ENCODE measurements around the gene STK36.

- TF ChIP-seq, protein P1, sequence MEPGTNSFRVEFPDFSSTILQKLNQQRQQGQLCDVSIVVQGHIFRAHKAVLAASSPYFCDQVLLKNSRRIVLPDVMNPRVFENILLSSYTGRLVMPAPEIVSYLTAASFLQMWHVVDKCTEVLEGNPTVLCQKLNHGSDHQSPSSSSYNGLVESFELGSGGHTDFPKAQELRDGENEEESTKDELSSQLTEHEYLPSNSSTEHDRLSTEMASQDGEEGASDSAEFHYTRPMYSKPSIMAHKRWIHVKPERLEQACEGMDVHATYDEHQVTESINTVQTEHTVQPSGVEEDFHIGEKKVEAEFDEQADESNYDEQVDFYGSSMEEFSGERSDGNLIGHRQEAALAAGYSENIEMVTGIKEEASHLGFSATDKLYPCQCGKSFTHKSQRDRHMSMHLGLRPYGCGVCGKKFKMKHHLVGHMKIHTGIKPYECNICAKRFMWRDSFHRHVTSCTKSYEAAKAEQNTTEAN (CRISPR knock-in tag; IDR thresholded peaks at IDR 0.05) = no peak
- TF ChIP-seq CBFB (CRISPR knock-in tag; IDR thresholded peaks at IDR 0.05; ENCODE audit: low read depth) (no peak), E2F4 (CRISPR knock-in tag; IDR thresholded peaks at IDR 0.05; ENCODE audit: borderline replicate concordance, low read depth) (no peak), CREB1 (CRISPR knock-in tag; IDR thresholded peaks at IDR 0.05) (no peak), NR1H2 (CRISPR knock-in tag; IDR thresholded peaks at IDR 0.05) (no peak), SP1 (CRISPR knock-in tag; conservative IDR thresholded peaks at IDR 0.05) (no peak)
- TF ChIP-seq, protein P2, sequence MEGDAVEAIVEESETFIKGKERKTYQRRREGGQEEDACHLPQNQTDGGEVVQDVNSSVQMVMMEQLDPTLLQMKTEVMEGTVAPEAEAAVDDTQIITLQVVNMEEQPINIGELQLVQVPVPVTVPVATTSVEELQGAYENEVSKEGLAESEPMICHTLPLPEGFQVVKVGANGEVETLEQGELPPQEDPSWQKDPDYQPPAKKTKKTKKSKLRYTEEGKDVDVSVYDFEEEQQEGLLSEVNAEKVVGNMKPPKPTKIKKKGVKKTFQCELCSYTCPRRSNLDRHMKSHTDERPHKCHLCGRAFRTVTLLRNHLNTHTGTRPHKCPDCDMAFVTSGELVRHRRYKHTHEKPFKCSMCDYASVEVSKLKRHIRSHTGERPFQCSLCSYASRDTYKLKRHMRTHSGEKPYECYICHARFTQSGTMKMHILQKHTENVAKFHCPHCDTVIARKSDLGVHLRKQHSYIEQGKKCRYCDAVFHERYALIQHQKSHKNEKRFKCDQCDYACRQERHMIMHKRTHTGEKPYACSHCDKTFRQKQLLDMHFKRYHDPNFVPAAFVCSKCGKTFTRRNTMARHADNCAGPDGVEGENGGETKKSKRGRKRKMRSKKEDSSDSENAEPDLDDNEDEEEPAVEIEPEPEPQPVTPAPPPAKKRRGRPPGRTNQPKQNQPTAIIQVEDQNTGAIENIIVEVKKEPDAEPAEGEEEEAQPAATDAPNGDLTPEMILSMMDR (IDR thresholded peaks at IDR 0.05) = no peak
- TF ChIP-seq, protein P3, sequence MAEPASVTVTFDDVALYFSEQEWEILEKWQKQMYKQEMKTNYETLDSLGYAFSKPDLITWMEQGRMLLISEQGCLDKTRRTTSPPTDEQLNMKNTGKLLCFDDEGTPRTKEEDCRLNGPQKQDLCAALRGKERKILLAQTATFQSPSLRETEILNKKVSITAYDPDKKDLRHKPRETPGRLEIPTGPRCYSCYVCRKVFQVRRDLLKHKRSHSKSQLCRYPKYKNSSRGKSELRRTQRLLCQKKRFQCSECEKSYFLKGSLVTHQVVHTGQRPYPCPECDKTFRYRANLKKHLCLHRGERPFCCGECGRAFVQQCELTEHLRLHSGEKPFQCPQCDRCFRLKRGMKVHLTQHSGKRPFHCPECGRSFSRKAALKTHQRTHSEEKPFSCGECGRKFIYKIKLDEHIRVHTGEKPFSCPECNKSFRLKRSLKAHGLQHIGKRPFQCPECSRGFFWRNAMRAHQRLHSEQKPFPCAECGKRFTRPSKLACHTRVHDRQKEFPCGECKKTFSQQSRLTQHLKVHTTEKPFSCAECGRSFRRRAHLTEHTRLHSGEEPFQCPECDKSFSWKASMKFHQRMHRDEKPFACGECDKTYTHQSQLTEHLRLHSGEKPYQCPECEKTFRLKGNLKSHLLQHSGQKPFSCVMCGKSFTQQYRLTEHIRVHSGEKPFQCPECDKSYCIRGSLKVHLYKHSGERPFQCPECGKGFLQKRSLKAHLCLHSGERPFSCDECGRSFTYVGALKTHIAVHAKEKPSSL (CRISPR knock-in tag; conservative IDR thresholded peaks at IDR 0.05) = no peak
- TF ChIP-seq, protein P4, sequence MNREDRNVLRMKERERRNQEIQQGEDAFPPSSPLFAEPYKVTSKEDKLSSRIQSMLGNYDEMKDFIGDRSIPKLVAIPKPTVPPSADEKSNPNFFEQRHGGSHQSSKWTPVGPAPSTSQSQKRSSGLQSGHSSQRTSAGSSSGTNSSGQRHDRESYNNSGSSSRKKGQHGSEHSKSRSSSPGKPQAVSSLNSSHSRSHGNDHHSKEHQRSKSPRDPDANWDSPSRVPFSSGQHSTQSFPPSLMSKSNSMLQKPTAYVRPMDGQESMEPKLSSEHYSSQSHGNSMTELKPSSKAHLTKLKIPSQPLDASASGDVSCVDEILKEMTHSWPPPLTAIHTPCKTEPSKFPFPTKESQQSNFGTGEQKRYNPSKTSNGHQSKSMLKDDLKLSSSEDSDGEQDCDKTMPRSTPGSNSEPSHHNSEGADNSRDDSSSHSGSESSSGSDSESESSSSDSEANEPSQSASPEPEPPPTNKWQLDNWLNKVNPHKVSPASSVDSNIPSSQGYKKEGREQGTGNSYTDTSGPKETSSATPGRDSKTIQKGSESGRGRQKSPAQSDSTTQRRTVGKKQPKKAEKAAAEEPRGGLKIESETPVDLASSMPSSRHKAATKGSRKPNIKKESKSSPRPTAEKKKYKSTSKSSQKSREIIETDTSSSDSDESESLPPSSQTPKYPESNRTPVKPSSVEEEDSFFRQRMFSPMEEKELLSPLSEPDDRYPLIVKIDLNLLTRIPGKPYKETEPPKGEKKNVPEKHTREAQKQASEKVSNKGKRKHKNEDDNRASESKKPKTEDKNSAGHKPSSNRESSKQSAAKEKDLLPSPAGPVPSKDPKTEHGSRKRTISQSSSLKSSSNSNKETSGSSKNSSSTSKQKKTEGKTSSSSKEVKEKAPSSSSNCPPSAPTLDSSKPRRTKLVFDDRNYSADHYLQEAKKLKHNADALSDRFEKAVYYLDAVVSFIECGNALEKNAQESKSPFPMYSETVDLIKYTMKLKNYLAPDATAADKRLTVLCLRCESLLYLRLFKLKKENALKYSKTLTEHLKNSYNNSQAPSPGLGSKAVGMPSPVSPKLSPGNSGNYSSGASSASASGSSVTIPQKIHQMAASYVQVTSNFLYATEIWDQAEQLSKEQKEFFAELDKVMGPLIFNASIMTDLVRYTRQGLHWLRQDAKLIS (CRISPR knock-in tag; IDR thresholded peaks at IDR 0.05; ENCODE audit: borderline replicate concordance) = no peak
Measured at GRCh38 chr2:218642786-218643185, 29.1 kb upstream of the STK36 start.

All from WTC11 (cell line).